ENCODE results near the gene EFCAB6. TPM values are rescaled to one million over a fixed set of nuclear protein-coding genes. Genes with fewer than 3 reads are reported as not detected.

EFCAB6 gene
- total RNA-seq, 4 donors from 2014 or later, result 0.68 to 3.7 (median 0.80) TPM; not detected in 1

- WGBS, 2 donors (ENCODE audit: low coverage in 1 of 2), result 70% methylated on average over 6 of the region's 6 CpGs; no CpG with 5 or more reads in 1 of the 2 donors
- H3K4me3 ChIP-seq, result no peak overlapping the region
- H3K36me3 ChIP-seq, result no peaks in the 10 kb centered on the region
- H3K4me1 ChIP-seq, result no peaks in the 10 kb centered on the region
- no peaks in the 10 kb centered on the region for H3K27me3 ChIP-seq
- intact Hi-C loops (cut with DNase I; ENCODE audit: low total_unique reads) (no loop called here), in situ Hi-C loops (cut with MboI; ENCODE audit: low pct_ligation_motif_present in 1 of 4, low pct_unique_long_range_greater_than_20kb in 1 of 4, low sequenced_read_pairs in 3 of 4) (no loop called here)
- peaks cover 9% of the 10 kb centered on the region in 2 donors for H3K9me3 ChIP-seq
- no peak overlapping the region for H3K27ac ChIP-seq
- DNase-seq, result no peak
- TF ChIP-seq EP300 (IDR thresholded peaks at IDR 0.05; ENCODE audit: low read depth) (no peak), POLR2AphosphoS5 (IDR thresholded peaks at IDR 0.05) (no peak), CTCF (IDR thresholded peaks at IDR 0.05) (no peak), POLR2A (IDR thresholded peaks at IDR 0.05) (no peak)
Observed at GRCh38 chr22:43643387-43643786, 168.7 kb downstream of the EFCAB6 start.

- H3K9me3 ChIP-seq, result peaks cover 9% of the 10 kb centered on the region in 2 donors
- in situ Hi-C loops (cut with MboI; ENCODE audit: low pct_ligation_motif_present in 1 of 4, low pct_unique_long_range_greater_than_20kb in 1 of 4, low sequenced_read_pairs in 3 of 4), result no loop called here
- DNase-seq, result no peak
- no peaks in the 10 kb centered on the region for H3K27me3 ChIP-seq
- TF ChIP-seq CTCF (IDR thresholded peaks at IDR 0.05), result no peak
- TF ChIP-seq POLR2A (IDR thresholded peaks at IDR 0.05), result no peak
- TF ChIP-seq POLR2AphosphoS5 (IDR thresholded peaks at IDR 0.05), result no peak
- no peak for TF ChIP-seq EP300 (IDR thresholded peaks at IDR 0.05; ENCODE audit: low read depth)
- H3K27ac ChIP-seq, result no peak overlapping the region
- no peaks in the 10 kb centered on the region for H3K4me1 ChIP-seq
- H3K36me3 ChIP-seq, result no peaks in the 10 kb centered on the region
- intact Hi-C loops (cut with DNase I; ENCODE audit: low total_unique reads), result no loop called here
- WGBS, 2 donors (ENCODE audit: low coverage in 1 of 2), result 71% methylated on average over 8 to 11 of the region's 11 CpGs
- no peak overlapping the region for H3K4me3 ChIP-seq
Observed at GRCh38 chr22:43642319-43643206, 169.5 kb downstream of the EFCAB6 start.

- Histone ChIP-seq H3K4me1 (no peaks in the 10 kb centered on the region), H3K9me3 (peaks cover 9% of the 10 kb centered on the region in 2 donors), H3K27me3 (no peaks in the 10 kb centered on the region), H3K27ac (no peak overlapping the region), H3K36me3 (no peaks in the 10 kb centered on the region), H3K4me3 (no peak overlapping the region)
- no peak for TF ChIP-seq POLR2A (IDR thresholded peaks at IDR 0.05)
- no peak for TF ChIP-seq EP300 (IDR thresholded peaks at IDR 0.05; ENCODE audit: low read depth)
- no peak for TF ChIP-seq POLR2AphosphoS5 (IDR thresholded peaks at IDR 0.05)
- intact Hi-C loops (cut with DNase I; ENCODE audit: low total_unique reads), result no loop called here
- no peak for DNase-seq
- 70 to 100% methylated on average over 2 to 3 of the region's 3 CpGs for WGBS, 2 donors (ENCODE audit: low coverage in 1 of 2)
- in situ Hi-C loops (cut with MboI; ENCODE audit: low pct_ligation_motif_present in 1 of 4, low pct_unique_long_range_greater_than_20kb in 1 of 4, low sequenced_read_pairs in 3 of 4), result no loop called here
Observed at GRCh38 chr22:43639228-43639948, 172.7 kb downstream of the EFCAB6 start.

- in situ Hi-C loops (cut with MboI; ENCODE audit: low pct_ligation_motif_present in 1 of 4, low pct_unique_long_range_greater_than_20kb in 1 of 4, low sequenced_read_pairs in 3 of 4), result no loop called here
- no peak overlapping the region for H3K4me3 ChIP-seq
- TF ChIP-seq CTCF (IDR thresholded peaks at IDR 0.05) (no peak), EP300 (IDR thresholded peaks at IDR 0.05; ENCODE audit: low read depth) (no peak), POLR2A (IDR thresholded peaks at IDR 0.05) (no peak), POLR2AphosphoS5 (IDR thresholded peaks at IDR 0.05) (no peak)
- intact Hi-C loops (cut with DNase I; ENCODE audit: low total_unique reads), result no loop called here
- no peak overlapping the region for H3K27ac ChIP-seq
- H3K9me3 ChIP-seq, result peaks cover 9% of the 10 kb centered on the region in 2 donors
- no peak for DNase-seq
- H3K36me3 ChIP-seq, result no peaks in the 10 kb centered on the region
- no peaks in the 10 kb centered on the region for H3K4me1 ChIP-seq
- 80 to 84% methylated on average over 5 to 28 of the region's 28 CpGs for WGBS, 2 donors (ENCODE audit: low coverage in 1 of 2)
- no peaks in the 10 kb centered on the region for H3K27me3 ChIP-seq
Observed at GRCh38 chr22:43637275-43638260, 174.5 kb downstream of the EFCAB6 start.

All from transverse colon (tissue), 4 donors.